ES-I3 (cell line): ENCODE measurements around the gene NTRK3.
"Not testable (repeated sequence)": the region's sequence is repeated elsewhere in the genome, so short reads cannot be mapped to it uniquely, and the experiment has no call there.

ENCODE experiments used
- H3K36me3 ChIP-seq: 2 replicates; pipeline ENCODE4 v1.6.1; 2013; ENCODE audit warnings: mild to moderate bottlenecking, low read length, control low read depth, moderate library complexity; ENCODE audit not compliant: insufficient read depth
- H3K4me1 ChIP-seq: 2 replicates; pipeline ENCODE4 v1.6.1; 2013; ENCODE audit warnings: mild to moderate bottlenecking, control low read depth, low read length; ENCODE audit not compliant: insufficient read depth
- H3K9ac ChIP-seq: 2 replicates; pipeline ENCODE4 v1.6.1; 2013; ENCODE audit warnings: low read depth, mild to moderate bottlenecking, low read length, moderate library complexity
- H3K9me3 ChIP-seq: 2 replicates; pipeline ENCODE4 v1.6.1; 2013; ENCODE audit warnings: mild to moderate bottlenecking, low read length, moderate library complexity; ENCODE audit not compliant: control insufficient read depth, insufficient read depth

NTRK3 gene

GRCh38 chr15:88033421-88033820 is 223.1 kb downstream of the NTRK3 start:
- peaks cover 20% of the 10 kb centered on the region for H3K4me1 ChIP-seq
- not testable (repeated sequence) for H3K9ac ChIP-seq, H3K36me3 ChIP-seq, H3K9me3 ChIP-seq

DNA sequence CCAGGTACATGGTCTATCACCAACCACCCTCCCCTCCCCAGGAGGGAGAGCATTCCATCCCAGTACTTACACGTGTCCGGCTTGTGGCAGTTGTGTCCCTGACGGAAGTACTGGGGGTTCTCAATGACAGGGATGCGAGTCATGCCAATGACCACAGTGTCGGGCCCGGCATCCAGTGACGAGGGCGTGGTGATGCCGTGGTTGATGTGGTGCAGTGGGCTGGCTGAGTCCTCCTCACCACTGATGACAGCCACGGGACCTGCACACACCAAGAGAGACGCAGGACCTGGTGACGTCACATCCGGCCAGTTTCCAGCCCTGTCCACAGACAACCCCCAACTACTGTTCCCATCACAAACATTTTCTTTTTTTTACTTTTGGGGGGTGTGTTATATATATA is 223.8 kb downstream of the NTRK3 start:
- H3K4me1 ChIP-seq = peaks cover 20% of the 10 kb centered on the region
- H3K9me3 ChIP-seq = no peaks in the 10 kb centered on the region
- H3K9ac ChIP-seq = no peak overlapping the region
- H3K36me3 ChIP-seq = no peaks in the 10 kb centered on the region

DNA sequence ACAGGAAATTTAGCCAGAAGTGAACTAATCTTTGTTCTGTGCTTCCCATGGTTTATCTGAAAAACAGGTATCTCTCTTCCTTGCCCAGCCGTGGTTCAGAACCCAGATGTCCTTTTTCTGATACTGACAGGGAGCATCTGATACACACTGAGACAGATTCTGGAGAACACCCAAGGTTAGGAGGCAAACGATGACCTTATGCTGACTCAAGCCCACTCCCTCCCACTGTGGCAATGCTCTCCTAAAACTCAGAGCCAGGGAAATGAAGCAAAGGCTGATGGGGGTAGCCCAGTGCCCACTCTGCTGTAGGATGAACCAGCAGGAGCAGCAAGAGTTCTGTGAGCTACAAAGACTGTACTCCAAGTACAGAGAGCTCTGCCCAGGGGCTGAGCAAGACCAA is 225.1 kb downstream of the NTRK3 start:
- Histone ChIP-seq H3K4me1 (peaks cover 12% of the 10 kb centered on the region), H3K9ac (no peak overlapping the region), H3K36me3 (no peaks in the 10 kb centered on the region), H3K9me3 (no peaks in the 10 kb centered on the region)

DNA sequence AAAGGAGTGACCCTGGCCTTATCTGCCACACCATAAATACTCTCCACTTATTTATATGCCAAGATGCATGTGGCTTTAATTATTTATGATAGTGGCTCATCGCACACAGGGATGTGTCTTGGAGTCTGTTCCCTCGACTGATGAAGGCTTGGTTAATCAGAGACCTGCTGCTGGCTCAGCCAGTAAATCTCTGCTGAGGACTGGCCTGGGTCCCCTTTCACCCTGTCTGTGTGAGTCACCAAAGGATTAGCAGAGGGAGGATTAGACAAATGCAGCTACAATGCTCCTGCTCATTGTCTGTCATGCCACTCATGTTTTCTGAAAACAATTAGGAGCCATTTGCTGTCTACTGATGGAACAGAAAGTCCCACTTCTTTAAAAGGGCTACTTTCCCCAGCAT is 226.8 kb downstream of the NTRK3 start:
- Histone ChIP-seq H3K36me3 (no peaks in the 10 kb centered on the region), H3K9me3 (no peaks in the 10 kb centered on the region), H3K4me1 (no peaks in the 10 kb centered on the region)

GRCh38 chr15:88028024-88028423 is 228.5 kb downstream of the NTRK3 start:
- no peak overlapping the region for H3K9ac ChIP-seq
- no peaks in the 10 kb centered on the region for H3K4me1 ChIP-seq
- H3K9me3 ChIP-seq = no peaks in the 10 kb centered on the region
- no peaks in the 10 kb centered on the region for H3K36me3 ChIP-seq

More for the DNA sequence above, 226.8 kb downstream of the NTRK3 start:
- no peak overlapping the region for H3K9ac ChIP-seq

DNA sequence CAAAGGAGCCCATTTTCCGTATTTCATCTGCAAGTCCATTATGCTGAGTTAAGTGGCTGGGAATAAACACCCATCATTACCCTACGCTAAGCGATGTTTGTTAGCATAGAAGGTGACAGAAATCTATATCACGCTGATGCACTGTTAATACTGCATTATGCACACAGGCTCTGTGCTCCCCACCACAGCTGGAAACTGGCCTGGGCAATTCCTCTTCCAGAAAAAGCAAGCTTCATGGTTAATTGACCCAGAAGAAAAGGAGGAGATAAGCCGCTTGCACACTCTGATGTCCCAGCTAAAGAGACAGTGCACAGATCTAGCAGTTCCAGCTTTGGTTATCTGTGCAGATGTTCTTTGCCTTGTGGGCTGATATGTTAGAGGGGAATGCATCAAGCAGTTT is 232.6 kb downstream of the NTRK3 start:
- no peak overlapping the region for H3K9ac ChIP-seq
- H3K9me3 ChIP-seq = 0 out of 2 replicates have a peak, but pooled peaks cover 2% of the 10 kb centered on the region
- peaks cover 4% of the 10 kb centered on the region; the same call in 1 of the 2 replicates for H3K4me1 ChIP-seq
- no peaks in the 10 kb centered on the region for H3K36me3 ChIP-seq

- H3K36me3 ChIP-seq = no peaks in the 10 kb centered on the region
- peaks cover 4% of the 10 kb centered on the region; the same call in 1 of the 2 replicates for H3K4me1 ChIP-seq
- H3K9me3 ChIP-seq = 0 out of 2 replicates have a peak, but pooled peaks cover 2% of the 10 kb centered on the region
- no peak overlapping the region for H3K9ac ChIP-seq
Measured at GRCh38 chr15:88022716-88023115, 233.8 kb downstream of the NTRK3 start.

DNA sequence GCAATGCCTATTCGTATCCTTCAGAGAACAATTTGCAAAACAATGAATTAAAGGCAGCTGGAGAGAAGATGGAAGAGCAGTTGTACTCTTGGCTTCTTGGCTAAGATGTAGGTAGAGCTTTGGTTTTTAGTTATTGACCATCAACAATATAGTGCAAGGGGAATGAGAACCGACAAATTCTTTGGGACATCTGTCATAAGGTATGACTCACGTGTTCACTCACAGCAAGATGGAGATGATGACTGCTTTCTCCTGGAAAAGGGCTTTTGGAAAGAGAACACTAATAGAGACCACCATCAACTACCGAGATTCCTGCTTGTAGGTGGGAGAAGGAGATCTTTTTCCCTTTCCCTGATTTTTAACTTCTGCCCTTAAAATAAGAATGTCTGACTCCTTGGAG is 234.9 kb downstream of the NTRK3 start:
- Histone ChIP-seq H3K9ac (no peak overlapping the region), H3K36me3 (no peaks in the 10 kb centered on the region), H3K4me1 (peaks cover 4% of the 10 kb centered on the region; the same call in 1 of the 2 replicates), H3K9me3 (0 out of 2 replicates have a peak, but pooled peaks cover 2% of the 10 kb centered on the region)

GRCh38 chr15:88020806-88021205 is 235.7 kb downstream of the NTRK3 start:
- Histone ChIP-seq H3K36me3 (no peaks in the 10 kb centered on the region), H3K9me3 (0 out of 2 replicates have a peak, but pooled peaks cover 2% of the 10 kb centered on the region), H3K9ac (no peak overlapping the region), H3K4me1 (peaks cover 8% of the 10 kb centered on the region; the same call in 1 of the 2 replicates)

GRCh38 chr15:88019656-88020055 is 236.9 kb downstream of the NTRK3 start:
- no peak overlapping the region for H3K9ac ChIP-seq
- H3K9me3 ChIP-seq = 0 out of 2 replicates have a peak, but pooled peaks cover 2% of the 10 kb centered on the region
- peaks cover 8% of the 10 kb centered on the region; the same call in 1 of the 2 replicates for H3K4me1 ChIP-seq
- no peaks in the 10 kb centered on the region for H3K36me3 ChIP-seq

DNA sequence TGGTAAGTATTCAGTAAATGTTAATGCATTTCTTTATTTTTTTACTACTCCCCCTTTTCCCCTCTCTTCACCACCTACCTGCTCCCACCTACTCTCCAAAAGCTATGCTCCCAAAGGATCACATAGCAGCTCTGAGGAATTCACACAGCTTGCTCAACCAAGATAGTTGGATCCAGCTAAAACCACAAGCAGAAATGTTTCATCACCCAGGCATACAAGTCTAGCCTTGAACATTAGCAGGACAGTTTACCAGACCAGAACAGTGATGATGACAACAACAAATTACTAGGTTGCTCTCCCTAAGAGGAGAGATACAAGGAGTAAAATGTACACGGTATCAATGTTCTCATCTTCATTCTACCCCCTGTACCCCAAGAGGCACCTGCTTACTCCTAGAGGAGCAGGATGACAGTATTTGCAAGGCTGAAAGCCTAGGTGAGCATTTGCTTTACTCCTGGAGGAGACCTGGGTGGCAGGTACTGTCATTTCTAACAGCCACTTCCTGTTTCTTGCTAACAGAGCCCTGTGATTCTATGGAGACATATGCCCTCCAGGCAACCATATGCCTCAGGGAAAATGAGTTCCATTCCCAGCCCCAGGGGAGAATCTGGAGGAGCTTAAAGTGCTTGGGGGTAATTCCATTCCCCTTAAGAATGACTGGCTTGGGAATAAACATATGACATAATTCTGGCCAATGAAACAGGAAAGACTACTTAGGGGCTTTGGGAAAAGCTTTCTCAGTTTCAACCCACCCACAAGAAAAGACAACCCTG is 237.5 kb downstream of the NTRK3 start:
- Histone ChIP-seq H3K36me3 (no peaks in the 10 kb centered on the region), H3K4me1 (peaks cover 8% of the 10 kb centered on the region; the same call in 1 of the 2 replicates), H3K9ac (no peak overlapping the region), H3K9me3 (0 out of 2 replicates have a peak, but pooled peaks cover 2% of the 10 kb centered on the region)

DNA sequence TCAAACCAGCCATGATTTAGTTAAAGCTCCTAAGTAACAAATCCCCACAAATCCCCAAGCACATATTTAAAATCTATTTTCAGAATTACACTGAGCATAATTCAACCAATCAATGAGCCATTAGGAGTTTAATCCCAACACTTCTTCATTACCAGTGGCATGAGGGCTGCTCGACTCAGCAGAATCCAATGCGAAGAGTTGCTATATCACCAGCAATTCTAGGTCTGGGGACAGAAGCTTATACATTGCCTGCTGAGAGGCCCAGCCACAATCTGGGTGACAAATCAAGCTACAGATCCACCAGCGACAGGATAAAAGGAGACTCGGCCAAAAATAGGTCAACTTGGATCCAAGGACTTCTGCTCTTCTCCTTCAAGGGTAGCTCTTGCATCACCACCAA is 238.8 kb downstream of the NTRK3 start:
- Histone ChIP-seq H3K4me1 (peaks cover 8% of the 10 kb centered on the region; the same call in 1 of the 2 replicates), H3K9me3 (0 out of 2 replicates have a peak, but pooled peaks cover 2% of the 10 kb centered on the region), H3K36me3 (no peaks in the 10 kb centered on the region), H3K9ac (no peak overlapping the region)

- H3K36me3 ChIP-seq = no peaks in the 10 kb centered on the region
Measured at GRCh38 chr15:88016406-88016805, 240.1 kb downstream of the NTRK3 start.

GRCh38 chr15:88015228-88015860 is 241.2 kb downstream of the NTRK3 start:
- H3K4me1 ChIP-seq = peaks cover 5% of the 10 kb centered on the region; the same call in 1 of the 2 replicates
- H3K9ac ChIP-seq = no peak overlapping the region
- H3K9me3 ChIP-seq = no peaks in the 10 kb centered on the region
- H3K36me3 ChIP-seq = no peaks in the 10 kb centered on the region

More at GRCh38 chr15:88016406-88016805, 240.1 kb downstream of the NTRK3 start:
- H3K4me1 ChIP-seq = peaks cover 8% of the 10 kb centered on the region; the same call in 1 of the 2 replicates
- H3K9me3 ChIP-seq = no peaks in the 10 kb centered on the region
- no peak overlapping the region for H3K9ac ChIP-seq
